ENCODE measurements around the gene NME5. TPM values are rescaled to one million over a fixed set of nuclear protein-coding genes. Genes with fewer than 3 reads are reported as not detected.

Gene NME5
- total RNA-seq, 2 donors from 2014 or later: 1.0 to 3.8 TPM

DNA sequence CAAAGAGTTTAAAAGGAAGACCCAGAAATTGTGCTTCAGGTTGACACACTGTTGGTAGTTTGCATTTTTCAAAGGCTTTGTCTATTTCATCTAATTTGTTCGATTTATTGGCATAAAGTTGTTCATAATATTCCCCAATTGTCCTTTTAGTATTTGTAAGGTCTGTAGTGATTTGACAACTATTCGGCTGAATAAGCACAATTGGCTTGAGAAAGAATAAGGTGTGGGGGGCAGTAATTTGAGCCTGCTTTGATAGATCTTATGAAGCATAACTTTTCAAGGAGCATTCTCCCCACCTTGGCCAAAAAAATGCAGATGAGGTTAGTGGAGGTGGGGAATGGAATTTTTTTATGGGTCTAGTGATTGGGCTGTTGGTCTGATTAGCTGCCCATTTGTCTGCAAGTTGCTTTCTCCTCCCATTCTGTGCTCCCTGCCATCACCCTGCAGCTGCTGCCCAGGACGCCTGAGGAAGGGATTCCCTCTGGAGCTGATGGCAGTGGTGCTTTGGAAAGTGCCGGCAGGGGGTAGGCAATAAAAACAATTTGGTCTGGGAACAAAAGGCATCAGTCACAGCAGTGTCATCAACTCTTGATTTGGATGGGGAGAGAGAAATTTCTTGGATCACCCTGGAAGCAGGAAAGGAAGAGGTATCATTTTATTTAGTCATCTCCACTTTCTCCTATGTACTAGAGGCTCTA is 28.8 kb downstream of the NME5 start:
- Histone ChIP-seq H3K27me3 (no peaks in the 10 kb centered on the region), H3K4me1 (no peaks in the 10 kb centered on the region), H3K9me3 (no peaks in the 10 kb centered on the region), H3K27ac (no peak overlapping the region), H3K36me3 (no peaks in the 10 kb centered on the region), H3K4me3 (no peak overlapping the region)
- no peak for DNase-seq (ENCODE audit: low spot score)
- TF ChIP-seq, protein P1, sequence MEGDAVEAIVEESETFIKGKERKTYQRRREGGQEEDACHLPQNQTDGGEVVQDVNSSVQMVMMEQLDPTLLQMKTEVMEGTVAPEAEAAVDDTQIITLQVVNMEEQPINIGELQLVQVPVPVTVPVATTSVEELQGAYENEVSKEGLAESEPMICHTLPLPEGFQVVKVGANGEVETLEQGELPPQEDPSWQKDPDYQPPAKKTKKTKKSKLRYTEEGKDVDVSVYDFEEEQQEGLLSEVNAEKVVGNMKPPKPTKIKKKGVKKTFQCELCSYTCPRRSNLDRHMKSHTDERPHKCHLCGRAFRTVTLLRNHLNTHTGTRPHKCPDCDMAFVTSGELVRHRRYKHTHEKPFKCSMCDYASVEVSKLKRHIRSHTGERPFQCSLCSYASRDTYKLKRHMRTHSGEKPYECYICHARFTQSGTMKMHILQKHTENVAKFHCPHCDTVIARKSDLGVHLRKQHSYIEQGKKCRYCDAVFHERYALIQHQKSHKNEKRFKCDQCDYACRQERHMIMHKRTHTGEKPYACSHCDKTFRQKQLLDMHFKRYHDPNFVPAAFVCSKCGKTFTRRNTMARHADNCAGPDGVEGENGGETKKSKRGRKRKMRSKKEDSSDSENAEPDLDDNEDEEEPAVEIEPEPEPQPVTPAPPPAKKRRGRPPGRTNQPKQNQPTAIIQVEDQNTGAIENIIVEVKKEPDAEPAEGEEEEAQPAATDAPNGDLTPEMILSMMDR (IDR thresholded peaks at IDR 0.05): no peak

DNA sequence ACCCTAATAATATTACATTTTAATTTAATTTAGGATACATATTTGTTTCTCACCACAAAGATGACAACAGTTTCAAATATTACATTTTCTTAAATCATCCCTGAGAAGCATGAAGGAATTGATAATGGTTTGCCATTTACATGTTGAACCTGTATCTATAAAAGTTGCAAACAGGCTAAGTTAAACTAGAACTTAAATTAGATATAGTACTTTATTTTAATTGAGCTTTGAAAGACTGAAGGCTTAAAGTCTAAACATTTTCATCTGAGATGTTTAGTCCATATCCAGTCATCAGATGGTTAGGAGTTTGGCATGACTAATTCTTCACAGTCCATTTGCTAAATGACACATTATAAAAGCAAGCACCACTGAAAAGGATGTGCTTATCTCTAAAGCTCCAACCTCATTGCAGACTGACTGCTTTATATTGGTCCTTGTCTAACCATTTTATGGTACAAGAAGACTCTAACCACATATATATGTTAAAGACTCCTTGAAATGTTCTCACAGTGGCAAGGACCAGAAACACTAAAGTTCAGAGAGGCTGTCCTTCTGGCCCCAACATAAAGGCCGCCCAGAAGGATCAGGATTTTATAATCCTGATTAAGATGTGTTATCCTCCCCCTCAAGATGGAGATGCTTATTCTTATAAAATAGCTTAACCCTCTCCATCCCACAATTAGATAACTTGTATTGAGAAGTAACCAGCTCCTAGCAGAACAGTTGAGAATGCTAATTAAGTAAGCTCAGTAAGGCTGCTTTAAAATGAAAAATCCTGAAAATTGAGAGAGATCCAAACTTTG is 29.6 kb downstream of the NME5 start:
- Histone ChIP-seq H3K27ac (no peak overlapping the region), H3K27me3 (no peaks in the 10 kb centered on the region), H3K4me3 (no peak overlapping the region), H3K4me1 (no peaks in the 10 kb centered on the region), H3K36me3 (no peaks in the 10 kb centered on the region), H3K9me3 (no peaks in the 10 kb centered on the region)
- TF ChIP-seq, protein P1 (IDR thresholded peaks at IDR 0.05): no peak
- no peak for DNase-seq (ENCODE audit: low spot score)

DNA sequence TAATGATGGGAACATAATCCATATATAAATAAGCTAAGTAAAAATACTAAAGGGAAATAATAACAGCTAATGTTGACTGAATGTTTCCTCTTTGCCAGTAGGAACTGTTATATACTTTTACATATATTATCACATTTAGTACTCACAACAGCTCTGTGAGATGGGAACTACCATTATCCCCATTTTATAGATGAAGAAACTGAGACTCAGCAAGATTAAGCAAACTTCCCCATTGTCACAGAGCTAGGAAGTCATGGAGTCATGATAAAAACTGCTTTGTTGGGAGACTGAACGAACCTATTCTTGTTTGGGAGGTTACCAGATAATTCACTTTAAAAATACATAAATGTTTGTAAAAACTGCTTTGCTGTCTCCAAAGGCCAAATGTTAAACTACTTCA is 32.0 kb downstream of the NME5 start:
- no peak overlapping the region for H3K4me3 ChIP-seq
- no peak overlapping the region for H3K27ac ChIP-seq
- DNase-seq (ENCODE audit: low spot score): no peak
- H3K9me3 ChIP-seq: no peaks in the 10 kb centered on the region
- H3K27me3 ChIP-seq: no peaks in the 10 kb centered on the region
- no peaks in the 10 kb centered on the region for H3K36me3 ChIP-seq
- TF ChIP-seq, protein P1 (IDR thresholded peaks at IDR 0.05): no peak
- no peaks in the 10 kb centered on the region for H3K4me1 ChIP-seq

DNA sequence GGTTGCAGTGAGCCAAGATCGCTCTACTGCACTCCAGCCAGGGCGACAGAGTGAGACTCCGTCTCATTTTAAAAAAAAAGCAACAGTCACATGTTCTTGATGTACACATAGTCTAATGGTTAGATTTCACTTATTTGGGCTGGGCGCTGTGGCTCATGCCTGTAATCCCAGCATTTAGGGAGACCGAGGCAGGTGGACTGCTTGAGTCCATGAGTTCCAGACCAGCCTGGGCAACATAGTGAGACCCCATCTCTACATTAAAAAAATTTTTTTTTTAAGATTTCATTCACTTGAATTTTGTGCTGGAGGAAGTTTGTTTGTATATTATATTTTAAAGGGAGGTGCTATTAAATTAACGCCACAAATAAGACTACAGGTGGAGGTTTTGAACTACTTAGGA is 33.5 kb downstream of the NME5 start:
- Histone ChIP-seq H3K9me3 (no peaks in the 10 kb centered on the region), H3K27ac (no peak overlapping the region), H3K27me3 (no peaks in the 10 kb centered on the region), H3K36me3 (no peaks in the 10 kb centered on the region), H3K4me3 (no peak overlapping the region), H3K4me1 (no peaks in the 10 kb centered on the region)
- TF ChIP-seq, protein P1 (IDR thresholded peaks at IDR 0.05): no peak
- no peak for DNase-seq (ENCODE audit: low spot score)

DNA sequence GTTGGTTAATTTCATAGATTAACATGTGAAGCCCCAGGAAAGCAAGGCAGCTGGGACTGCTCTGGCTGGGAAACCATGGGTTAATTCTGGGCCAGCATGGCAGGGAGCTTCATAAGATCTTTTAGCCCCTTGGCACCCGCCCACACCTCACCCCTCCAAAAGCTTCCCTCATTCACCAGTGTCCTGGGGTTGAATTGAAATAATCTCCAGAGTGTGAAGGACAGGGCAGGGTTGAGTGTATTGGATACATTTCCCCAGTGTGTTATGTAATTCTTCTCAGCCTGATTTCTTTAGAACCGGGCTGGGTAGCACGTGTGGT is 36.0 kb downstream of the NME5 start:
- Histone ChIP-seq H3K36me3 (no peaks in the 10 kb centered on the region), H3K27ac (no peak overlapping the region), H3K4me3 (no peak overlapping the region), H3K4me1 (no peaks in the 10 kb centered on the region), H3K27me3 (no peaks in the 10 kb centered on the region), H3K9me3 (no peaks in the 10 kb centered on the region)
- no peak for DNase-seq (ENCODE audit: low spot score)
- TF ChIP-seq, protein P1 (IDR thresholded peaks at IDR 0.05): no peak

Measured in right atrium auricular region (tissue), 2 donors.